Uterus (tissue), 2 donors: ENCODE data around the gene LRIG1.

Source experiments
- POLR2A ChIP-seq, 2 donors: fragments of 450-650 bp; IDR thresholded peaks; one replicate each; pipeline ENCODE4 v1.6.1; 2016; ENCODE audit warnings: antibody characterized with exemption in 2 of 2, mild to moderate bottlenecking in 1 of 2, moderate library complexity in 1 of 2
- TF ChIP-seq, protein P1 (sequence below), 4 experiments: fragments of 200-600 bp in 2 of 4; fragments of 450-650 bp in 2 of 4; sonication (generic) in 2 of 4; IDR thresholded peaks; one replicate each; pipeline ENCODE4 v1.5.1; 2016 to 2019; ENCODE audit warnings: antibody characterized with exemption in 4 of 4, mild to moderate bottlenecking in 2 of 4, moderate library complexity in 1 of 4

DNA sequence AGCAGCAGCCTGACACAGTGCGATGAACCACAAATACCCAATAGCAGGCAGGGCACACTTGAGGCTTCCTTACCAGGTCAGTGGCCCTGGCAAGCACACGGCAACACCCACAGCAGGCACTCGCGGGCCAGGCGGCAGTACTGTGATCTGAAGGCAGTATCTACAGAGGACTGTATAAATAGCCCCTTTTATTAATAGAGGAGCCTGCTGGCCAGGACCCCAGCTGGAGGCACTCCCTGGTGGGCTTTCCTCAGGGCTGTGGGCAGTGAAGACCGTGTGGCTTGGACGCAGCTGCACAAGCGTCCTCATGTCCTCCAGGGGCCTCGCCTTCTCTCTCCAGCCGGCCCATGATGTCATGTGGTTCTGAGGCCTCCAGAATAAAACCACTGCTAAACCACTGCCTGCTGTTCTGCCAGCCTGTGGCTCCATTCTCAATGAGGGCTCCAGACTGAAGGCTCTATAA is 44.1 kb downstream of the LRIG1 start:
- TF ChIP-seq, protein P1, sequence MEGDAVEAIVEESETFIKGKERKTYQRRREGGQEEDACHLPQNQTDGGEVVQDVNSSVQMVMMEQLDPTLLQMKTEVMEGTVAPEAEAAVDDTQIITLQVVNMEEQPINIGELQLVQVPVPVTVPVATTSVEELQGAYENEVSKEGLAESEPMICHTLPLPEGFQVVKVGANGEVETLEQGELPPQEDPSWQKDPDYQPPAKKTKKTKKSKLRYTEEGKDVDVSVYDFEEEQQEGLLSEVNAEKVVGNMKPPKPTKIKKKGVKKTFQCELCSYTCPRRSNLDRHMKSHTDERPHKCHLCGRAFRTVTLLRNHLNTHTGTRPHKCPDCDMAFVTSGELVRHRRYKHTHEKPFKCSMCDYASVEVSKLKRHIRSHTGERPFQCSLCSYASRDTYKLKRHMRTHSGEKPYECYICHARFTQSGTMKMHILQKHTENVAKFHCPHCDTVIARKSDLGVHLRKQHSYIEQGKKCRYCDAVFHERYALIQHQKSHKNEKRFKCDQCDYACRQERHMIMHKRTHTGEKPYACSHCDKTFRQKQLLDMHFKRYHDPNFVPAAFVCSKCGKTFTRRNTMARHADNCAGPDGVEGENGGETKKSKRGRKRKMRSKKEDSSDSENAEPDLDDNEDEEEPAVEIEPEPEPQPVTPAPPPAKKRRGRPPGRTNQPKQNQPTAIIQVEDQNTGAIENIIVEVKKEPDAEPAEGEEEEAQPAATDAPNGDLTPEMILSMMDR (IDR thresholded peaks at IDR 0.05), result no peak
- TF ChIP-seq POLR2A (IDR thresholded peaks at IDR 0.05), result no peak
